ENCODE results near the gene BSCL2.

- no peak for TF ChIP-seq CTCF (IDR thresholded peaks at IDR 0.05)
- no peak for TF ChIP-seq POLR2A (IDR thresholded peaks at IDR 0.05)
Observed at GRCh38 chr11:62719302-62719978, 12.2 kb upstream of the BSCL2 start.

Measured in prostate gland (tissue), 2 donors.